HEK293 (cell line): ENCODE measurements around the gene PHEX.

Experiments used
- CTCF ChIP-seq: fragments of 450-650 bp; formaldehyde crosslinking; IDR thresholded peaks from 2 replicates; pipeline ENCODE4 v1.5.1; 2016; ENCODE audit warnings: missing biosample characterization, missing genetic modification characterization
- HOXC10 ChIP-seq: sonication (generic); formaldehyde crosslinking; IDR thresholded peaks from 2 replicates; pipeline ENCODE4 v1.8.1; 2023; ENCODE audit warnings: mild to moderate bottlenecking, missing genetic modification reagents
- PRDM4 ChIP-seq: fragments of 450-650 bp; formaldehyde crosslinking; IDR thresholded peaks from 2 replicates; pipeline ENCODE4 v1.5.1; 2017; ENCODE audit warnings: missing biosample characterization, missing genetic modification characterization
- SP2 ChIP-seq: fragments of 450-650 bp; formaldehyde crosslinking; IDR thresholded peaks from 2 replicates; pipeline ENCODE4 v1.5.1; 2016; ENCODE audit warnings: missing biosample characterization, missing genetic modification characterization
- ZBTB1 ChIP-seq: fragments of 450-650 bp; formaldehyde crosslinking; IDR thresholded peaks from 2 replicates; pipeline ENCODE4 v1.5.1; 2016; ENCODE audit warnings: missing biosample characterization, missing genetic modification characterization
- ZNF155 ChIP-seq: fragments of 450-650 bp; formaldehyde crosslinking; IDR thresholded peaks from 2 replicates; pipeline ENCODE4 v1.5.1; 2016; ENCODE audit warnings: missing biosample characterization, missing genetic modification characterization
- ZNF350 ChIP-seq: fragments of 450-650 bp; formaldehyde crosslinking; IDR thresholded peaks from 2 replicates; pipeline ENCODE4 v1.5.0; 2017; ENCODE audit warnings: missing biosample characterization, mild to moderate bottlenecking, missing genetic modification characterization
- ZNF560 ChIP-seq: fragments of 450-650 bp; formaldehyde crosslinking; IDR thresholded peaks from 2 replicates; pipeline ENCODE4 v1.5.1; 2017; ENCODE audit warnings: missing biosample characterization, missing genetic modification characterization, borderline replicate concordance
- ZNF76 ChIP-seq: fragments of 450-650 bp; formaldehyde crosslinking; IDR thresholded peaks from 2 replicates; pipeline ENCODE4; 2016; ENCODE audit warnings: low read depth, missing biosample characterization, missing genetic modification characterization, borderline replicate concordance
- ZNF777 ChIP-seq: fragments of 450-650 bp; formaldehyde crosslinking; IDR thresholded peaks from 2 replicates; pipeline ENCODE4 v1.5.1; 2017; ENCODE audit warnings: missing biosample characterization, missing genetic modification characterization, borderline replicate concordance

DNA sequence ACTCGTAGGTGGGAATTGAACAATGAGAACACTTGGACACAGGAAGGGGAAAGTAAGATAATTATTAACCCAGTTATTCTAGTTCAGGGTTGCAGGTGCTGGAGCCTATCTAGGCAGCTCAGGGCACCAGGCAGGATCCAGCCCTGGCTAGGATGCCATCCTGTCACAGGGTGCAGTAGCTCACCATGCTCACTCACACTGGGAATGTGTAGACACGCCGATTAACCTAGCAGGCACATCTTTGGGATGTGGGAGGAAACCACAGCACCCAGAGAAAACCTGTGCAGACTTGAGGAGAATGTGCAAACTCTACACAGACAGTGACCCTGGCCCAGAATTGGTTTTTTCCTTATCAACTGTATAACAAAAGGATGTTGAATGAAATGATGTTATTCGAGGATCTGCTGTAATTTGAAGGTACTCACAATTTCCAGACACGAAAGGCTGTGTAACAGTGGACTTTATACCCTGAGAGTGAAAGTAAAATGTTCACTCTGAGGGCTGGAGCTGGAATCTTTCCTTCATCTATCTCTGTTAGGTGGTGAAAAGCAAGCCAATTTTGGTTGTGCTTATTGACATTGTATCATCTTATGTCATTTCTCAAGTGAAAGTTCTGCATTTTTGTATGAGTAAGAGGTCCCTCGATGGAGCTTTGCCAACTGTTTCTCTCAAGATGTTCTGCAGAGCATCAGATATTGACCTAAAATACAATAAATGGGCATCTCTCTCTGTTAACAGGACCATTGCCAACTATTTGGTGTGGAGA, 78.8 kb downstream of the PHEX start:
- TF ChIP-seq ZNF777 (no peak), HOXC10 (CRISPR knock-in tag) (no peak), PRDM4 (tag by site-specific recombination) (no peak), SP2 (tag by site-specific recombination) (no peak), CTCF (no peak), ZNF155 (tag by site-specific recombination) (no peak), ZBTB1 (tag by site-specific recombination) (no peak), ZNF76 (no peak), ZNF560 (tag by site-specific recombination) (no peak), ZNF350 (tag by site-specific recombination) (no peak)
